ENCODE data around the gene NFATC2IP. TPM values are rescaled to one million over a fixed set of nuclear protein-coding genes. Genes with fewer than 3 reads are reported as not detected.

The NFATC2IP gene
- polyA plus RNA-seq, 2 donors, result 19.1 to 28.3 TPM

DNA sequence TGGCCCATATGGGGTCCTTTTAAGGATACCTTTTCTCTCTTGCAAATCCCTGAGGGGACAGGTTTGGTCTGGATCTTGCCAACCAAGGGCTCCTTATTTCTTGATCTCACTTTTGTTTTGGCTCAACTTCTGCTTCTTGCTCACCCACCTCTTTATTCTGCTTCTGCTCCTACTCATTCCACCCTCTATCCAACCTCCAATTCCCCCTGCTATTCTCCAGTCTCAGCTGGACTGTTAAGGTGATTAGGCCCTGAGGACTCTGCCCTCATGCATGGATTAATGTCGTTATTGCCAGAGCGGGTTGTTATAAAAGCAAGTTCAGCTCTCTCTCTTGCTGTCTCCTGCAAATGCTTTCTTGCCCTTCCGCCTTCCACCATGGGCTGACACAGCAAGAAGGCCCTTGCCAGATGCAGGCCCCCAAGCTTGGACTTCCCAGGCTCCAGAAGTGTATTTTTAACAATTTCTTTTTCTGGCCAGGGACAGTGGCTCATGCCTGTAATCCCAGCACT is 63.9 kb downstream of the NFATC2IP start:
- Histone ChIP-seq H3K4me3 (ENCODE audit: low read depth in 1 of 2, low read length in 2 of 2) (no peak overlapping the region), H3K9me3 (ENCODE audit: control insufficient read depth in 2 of 2, insufficient read depth in 1 of 2, low read depth in 1 of 2, low read length in 1 of 2) (no peaks in the 10 kb centered on the region), H3K36me3 (ENCODE audit: control insufficient read depth in 2 of 2, insufficient read depth in 2 of 2, low read length in 1 of 2) (no peaks in the 10 kb centered on the region), H3K27me3 (ENCODE audit: control insufficient read depth in 1 of 2, insufficient read depth in 2 of 2, low read length in 2 of 2) (no peaks in the 10 kb centered on the region), H3K4me1 (ENCODE audit: control insufficient read depth in 2 of 2, insufficient read depth in 2 of 2, low read length in 1 of 2) (no peaks in the 10 kb centered on the region), H3K27ac (ENCODE audit: low read depth in 2 of 2, low read length in 1 of 2) (no peak overlapping the region)
- 89 to 91% methylated on average over 3 of the region's 3 CpGs for WGBS, 2 donors

Other genes starting within 250 kb of the NFATC2IP start
- 100 to 1,000 TPM; 303 to 630 TPM for gene EIF3C, start 239.5 kb upstream of the NFATC2IP start, polyA plus RNA-seq
- gene NPIPB9, start 199.2 kb upstream of the NFATC2IP start, polyA plus RNA-seq, result under 1 TPM; 0.14 to 0.79 TPM
- gene ATXN2L, start 127.9 kb upstream of the NFATC2IP start, polyA plus RNA-seq, result 10 to 100 TPM; 37.9 to 82.1 TPM
- 100 to 1,000 TPM; 175 to 188 TPM for gene TUFM, start 104.6 kb upstream of the NFATC2IP start, polyA plus RNA-seq
- 10 to 100 TPM; 19.9 to 42.7 TPM for gene SH2B1, start 87.1 kb upstream of the NFATC2IP start, polyA plus RNA-seq
- gene ATP2A1, start 72.4 kb upstream of the NFATC2IP start, polyA plus RNA-seq, result under 1 TPM; 0.25 to 0.69 TPM
- gene RABEP2, start 25.7 kb upstream of the NFATC2IP start, polyA plus RNA-seq, result 10 to 100 TPM; 23.5 to 46.9 TPM
- under 1 TPM; 0.22 to 0.41 TPM for gene CD19, start 19.0 kb upstream of the NFATC2IP start, polyA plus RNA-seq
- gene SPNS1, start 23.8 kb downstream of the NFATC2IP start, polyA plus RNA-seq, result 10 to 100 TPM; 22.2 to 24.6 TPM
- 10 to 100 TPM in 1 of 2 donors, 1 to 10 TPM in 1; 7.4 to 13.6 TPM for gene LAT, start 34.1 kb downstream of the NFATC2IP start, polyA plus RNA-seq